CD14-positive monocyte (primary cell): Measurements from ENCODE around the gene STON1. TPM values are rescaled to one million over a fixed set of nuclear protein-coding genes. Genes with fewer than 3 reads are reported as not detected.
A peak's percentile ranks its signal among the peaks of the same experiment; 100 is the strongest.

Source experiments
- DNase-seq, 3 donors: peaks; one replicate each; pipeline ENCODE4 v3.0.0-alpha.2; 2011 to 2022
- H2AFZ ChIP-seq: 2 replicates; pipeline ENCODE4 v1.6.0; 2012; ENCODE audit warnings: mild to moderate bottlenecking, low read depth, low read length, inconsistent platforms; ENCODE audit not compliant: insufficient read depth, poor library complexity, severe bottlenecking
- H3K27ac ChIP-seq, 2 donors: 1 replicate in 1 of 2; 2 replicates in 1 of 2; pipeline ENCODE4 v1.5.1; 2012 to 2013; ENCODE audit warnings: low read length in 2 of 2, control low read depth in 1 of 2, inconsistent platforms in 1 of 2, low read depth in 1 of 2, mild to moderate bottlenecking in 1 of 2
- H3K27me3 ChIP-seq, 2 donors: one replicate each; pipeline versions ENCODE4 v1.6.0 to v1.6.1; 2011 to 2013; ENCODE audit warnings: low read length in 2 of 2; ENCODE audit not compliant: control insufficient read depth in 2 of 2, insufficient read depth in 2 of 2
- H3K36me3 ChIP-seq, 2 donors: replicated peaks in 1 of 2; 1 replicate in 1 of 2; 2 replicates in 1 of 2; pipeline versions ENCODE4 v1.5.1 to v1.6.1; 2012 to 2013; ENCODE audit warnings: low read length in 2 of 2, control low read depth in 1 of 2, inconsistent platforms in 1 of 2, mild to moderate bottlenecking in 1 of 2; ENCODE audit not compliant: insufficient read depth in 2 of 2, control insufficient read depth in 1 of 2
- H3K4me1 ChIP-seq, 2 donors: 1 replicate in 1 of 2; 2 replicates in 1 of 2; pipeline versions ENCODE4 v1.5.1 to v1.6.1; 2012 to 2013; ENCODE audit warnings: low read length in 2 of 2, control low read depth in 1 of 2, inconsistent platforms in 1 of 2, mild to moderate bottlenecking in 1 of 2, moderate library complexity in 1 of 2; ENCODE audit not compliant: insufficient read depth in 2 of 2, control insufficient read depth in 1 of 2
- H3K4me2 ChIP-seq: replicated peaks from 2 replicates; pipeline ENCODE3; 2012; ENCODE audit warnings: low read length, moderate library complexity, mild to moderate bottlenecking; ENCODE audit not compliant: poor library complexity, severe bottlenecking; ENCODE audit errors: extremely low read depth
- H3K4me3 ChIP-seq, 3 experiments: fragments of 200-600 bp in 1 of 3; sonication (generic) in 1 of 3; replicated peaks in 1 of 3; 1 replicate in 2 of 3; 2 replicates in 1 of 3; pipeline ENCODE4 v1.5.1; 2011 to 2013; ENCODE audit warnings: low read length in 3 of 3, mild to moderate bottlenecking in 3 of 3, control low read depth in 2 of 3, low read depth in 2 of 3, inconsistent platforms in 1 of 3, moderate library complexity in 1 of 3
- H3K79me2 ChIP-seq: 2 replicates; pipeline ENCODE4 v1.6.0; 2012; ENCODE audit warnings: mild to moderate bottlenecking, control low read depth, inconsistent platforms, low read length, moderate library complexity; ENCODE audit not compliant: insufficient read depth
- H3K9ac ChIP-seq: 2 replicates; pipeline ENCODE4 v1.6.0; 2017; ENCODE audit warnings: low read length, mild to moderate bottlenecking; ENCODE audit not compliant: insufficient read depth, poor library complexity, severe bottlenecking
- H3K9me3 ChIP-seq, 2 donors: replicated peaks in 1 of 2; 1 replicate in 1 of 2; 2 replicates in 1 of 2; pipeline versions ENCODE4 v1.5.1 to v1.6.1; 2012 to 2013; ENCODE audit warnings: low read length in 2 of 2, control low read depth in 1 of 2; ENCODE audit not compliant: control insufficient read depth in 1 of 2, insufficient read depth in 1 of 2
- H4K20me1 ChIP-seq: 2 replicates; pipeline ENCODE4 v1.6.0; 2012; ENCODE audit warnings: mild to moderate bottlenecking, low read length, control low read depth, moderate library complexity; ENCODE audit not compliant: insufficient read depth
- H3K27ac Mint-ChIP-seq, 7 donors: one replicate each; pipeline ENCODE4 v1.8.0; 2020; ENCODE audit warnings: mild to moderate bottlenecking in 7 of 7, mixed read lengths in 7 of 7, moderate library complexity in 6 of 7, inconsistent platforms in 2 of 7
- H3K27me3 Mint-ChIP-seq, 3 donors: one replicate each; pipeline ENCODE4 v1.8.0; 2021 to 2022; ENCODE audit warnings: low read depth in 3 of 3, mild to moderate bottlenecking in 3 of 3, mixed read lengths in 3 of 3, moderate library complexity in 3 of 3, inconsistent platforms in 1 of 3
- H3K36me3 Mint-ChIP-seq, 2 donors: one replicate each; pipeline ENCODE4 v1.8.0; 2020; ENCODE audit warnings: mixed read lengths in 2 of 2, inconsistent platforms in 1 of 2, mild to moderate bottlenecking in 1 of 2
- H3K4me1 Mint-ChIP-seq: one replicate; pipeline ENCODE4 v1.8.0; 2020; ENCODE audit warnings: mild to moderate bottlenecking, mixed read lengths
- H3K4me3 Mint-ChIP-seq, 2 donors: one replicate each; pipeline ENCODE4 v1.8.0; 2020; ENCODE audit warnings: mild to moderate bottlenecking in 2 of 2, mixed read lengths in 2 of 2, moderate library complexity in 1 of 2
- H3K9me3 Mint-ChIP-seq, 7 donors: one replicate each; pipeline ENCODE4 v1.8.0; 2020 to 2022; ENCODE audit warnings: mixed read lengths in 7 of 7, mild to moderate bottlenecking in 6 of 7, moderate library complexity in 6 of 7, inconsistent platforms in 2 of 7
- WGBS: methylation state at CpG from one replicate; pipeline ENCODE4 v1.1.5; 2013; ENCODE audit warnings: missing lambda C conversion rate; ENCODE audit not compliant: insufficient coverage; 5-methylcytosine and 5-hydroxymethylcytosine counted together
- intact Hi-C, 2 donors: fragments of 100-400 bp; cut with micrococcal nuclease; formaldehyde crosslinking; loops; one replicate each; pipeline versions ENCODE4 v1.15.0 to v1.15.1; 2023
- polyA plus RNA-seq, 3 donors: library from polyadenylated mRNA; depleted of rRNA in 1 of 3; unstranded in 2 of 3; stranded (reverse) in 1 of 3; fragments of 300-500 nt in 2 of 3; fragments of >200 nt in 1 of 3; fragmentation: Illumina TruSeq in 2 of 3; gene quantifications; 1 replicate in 2 of 3; 2 replicates in 1 of 3; pipeline ENCODE4 v1.2.3, GENCODE V29; 2012 to 2021
- TF ChIP-seq, protein P1 (sequence below): fragments of 200-600 bp; IDR thresholded peaks from one replicate; pipeline ENCODE4 v1.8.0; 2022; ENCODE audit warnings: antibody characterized with exemption, mild to moderate bottlenecking

The STON1 gene
- polyA plus RNA-seq, 3 donors = 0.12 to 0.33 TPM; not detected in 1

DNA sequence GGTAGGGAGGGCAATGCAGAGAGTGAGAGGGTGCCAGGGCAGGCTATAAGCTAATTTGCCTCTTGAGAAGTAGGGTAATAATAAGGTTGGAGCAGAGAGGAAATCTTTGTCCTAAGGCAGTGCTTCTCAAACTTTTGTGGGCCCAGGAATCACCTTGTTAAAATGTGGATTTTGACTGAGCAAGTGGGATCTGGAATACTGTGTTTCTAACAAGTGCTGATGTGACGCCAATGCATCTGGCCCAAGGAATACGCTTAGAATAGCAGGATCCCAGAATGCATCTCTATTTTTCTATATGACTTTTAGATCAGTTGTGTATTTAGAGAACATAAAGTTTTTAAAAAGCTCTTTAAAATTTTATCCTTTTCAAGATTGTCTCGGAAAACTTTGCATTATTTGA lies 58.0 kb downstream of the STON1 start:
- Histone ChIP-seq H4K20me1 (no peaks in the 10 kb centered on the region), H2AFZ (no peak overlapping the region), H3K4me2 (no peak overlapping the region), H3K27me3 (no peaks in the 10 kb centered on the region), H3K27ac (no peak overlapping the region), H3K36me3 (no peaks in the 10 kb centered on the region), H3K4me1 (no peaks in the 10 kb centered on the region), H3K4me3 (no peak overlapping the region), H3K9ac (no peak overlapping the region), H3K79me2 (no peaks in the 10 kb centered on the region), H3K9me3 (no peaks in the 10 kb centered on the region)
- Mint-ChIP-seq H3K9me3 (peaks cover 0 to 1% (median 0%) of the 10 kb centered on the region in 7 donors), H3K4me3 (no peak overlapping the region), H3K36me3 (no peaks in the 10 kb centered on the region), H3K4me1 (peaks cover 7% of the 10 kb centered on the region), H3K27me3 (peaks cover 0 to 3% (median 0%) of the 10 kb centered on the region in 3 donors), H3K27ac (no peak overlapping the region)
- TF ChIP-seq, protein P1, sequence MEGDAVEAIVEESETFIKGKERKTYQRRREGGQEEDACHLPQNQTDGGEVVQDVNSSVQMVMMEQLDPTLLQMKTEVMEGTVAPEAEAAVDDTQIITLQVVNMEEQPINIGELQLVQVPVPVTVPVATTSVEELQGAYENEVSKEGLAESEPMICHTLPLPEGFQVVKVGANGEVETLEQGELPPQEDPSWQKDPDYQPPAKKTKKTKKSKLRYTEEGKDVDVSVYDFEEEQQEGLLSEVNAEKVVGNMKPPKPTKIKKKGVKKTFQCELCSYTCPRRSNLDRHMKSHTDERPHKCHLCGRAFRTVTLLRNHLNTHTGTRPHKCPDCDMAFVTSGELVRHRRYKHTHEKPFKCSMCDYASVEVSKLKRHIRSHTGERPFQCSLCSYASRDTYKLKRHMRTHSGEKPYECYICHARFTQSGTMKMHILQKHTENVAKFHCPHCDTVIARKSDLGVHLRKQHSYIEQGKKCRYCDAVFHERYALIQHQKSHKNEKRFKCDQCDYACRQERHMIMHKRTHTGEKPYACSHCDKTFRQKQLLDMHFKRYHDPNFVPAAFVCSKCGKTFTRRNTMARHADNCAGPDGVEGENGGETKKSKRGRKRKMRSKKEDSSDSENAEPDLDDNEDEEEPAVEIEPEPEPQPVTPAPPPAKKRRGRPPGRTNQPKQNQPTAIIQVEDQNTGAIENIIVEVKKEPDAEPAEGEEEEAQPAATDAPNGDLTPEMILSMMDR = no peak
- WGBS = no CpG with 5 or more reads among the region's 3 CpGs
- DNase-seq = no peak
- intact Hi-C loops = no loop called here

GRCh38 chr2:48588745-48589144 lies 58.8 kb downstream of the STON1 start:
- no peaks in the 10 kb centered on the region for H3K9me3 ChIP-seq
- no peaks in the 10 kb centered on the region for H3K4me1 ChIP-seq
- H3K36me3 ChIP-seq = no peaks in the 10 kb centered on the region
- H3K79me2 ChIP-seq = no peaks in the 10 kb centered on the region
- H3K27me3 Mint-ChIP-seq = peaks cover 0 to 3% (median 0%) of the 10 kb centered on the region in 3 donors
- DNase-seq = no peak
- WGBS = no CpG with 5 or more reads among the region's 1 CpG
- H3K36me3 Mint-ChIP-seq = no peaks in the 10 kb centered on the region
- peak overlapping the region; percentile 4 for H3K9ac ChIP-seq
- H2AFZ ChIP-seq = peak overlapping the region; percentile 65
- H3K9me3 Mint-ChIP-seq = peaks cover 0 to 1% (median 0%) of the 10 kb centered on the region in 7 donors
- H3K27ac ChIP-seq = no peak overlapping the region
- H3K4me3 ChIP-seq = no peak overlapping the region
- peak overlapping the region in 1 of 2 donors; percentile 80 for H3K4me3 Mint-ChIP-seq
- H3K27me3 ChIP-seq = no peaks in the 10 kb centered on the region
- intact Hi-C loops = no loop called here
- H3K27ac Mint-ChIP-seq = no peak overlapping the region
- H3K4me1 Mint-ChIP-seq = peaks cover 7% of the 10 kb centered on the region
- TF ChIP-seq, protein P1 = no peak
- no peaks in the 10 kb centered on the region for H4K20me1 ChIP-seq
- H3K4me2 ChIP-seq = peak overlapping the region; percentile 66
